Measurements from ENCODE around the gene PPP1R2B.
A peak's percentile ranks its signal among the peaks of the same experiment; 100 is the strongest.

Gene PPP1R2B

GRCh38 chr5:156879665-156880285, 29.7 kb downstream of the PPP1R2B start:
- DNase-seq (ENCODE audit: low spot score): no peak

GRCh38 chr5:156883316-156883875, 33.3 kb downstream of the PPP1R2B start:
- DNase-seq (ENCODE audit: low spot score): no peak

- DNase-seq (ENCODE audit: low spot score): no peak
These were observed 38.4 kb downstream of the PPP1R2B start for GRCh38 chr5:156888520-156888919.

GRCh38 chr5:156892223-156892622, 42.1 kb downstream of the PPP1R2B start:
- DNase-seq (ENCODE audit: low spot score): no peak

GRCh38 chr5:156892864-156893263, 42.8 kb downstream of the PPP1R2B start:
- no peak for DNase-seq (ENCODE audit: low spot score)

- DNase-seq (ENCODE audit: low spot score): no peak
These were observed 43.4 kb downstream of the PPP1R2B start for GRCh38 chr5:156893517-156893916.

- peak; percentile 13 for DNase-seq (ENCODE audit: low spot score)
These were observed 46.5 kb downstream of the PPP1R2B start for GRCh38 chr5:156896546-156896945.

Measured in AG08395 (cell line).